ENCODE data around the gene TNS4. TPM values are rescaled to one million over a fixed set of nuclear protein-coding genes. Genes with fewer than 3 reads are reported as not detected.

The TNS4 gene
- total RNA-seq, 3 donors from 2014 or later: 3.0 to 13.1 (median 3.3) TPM

DNA sequence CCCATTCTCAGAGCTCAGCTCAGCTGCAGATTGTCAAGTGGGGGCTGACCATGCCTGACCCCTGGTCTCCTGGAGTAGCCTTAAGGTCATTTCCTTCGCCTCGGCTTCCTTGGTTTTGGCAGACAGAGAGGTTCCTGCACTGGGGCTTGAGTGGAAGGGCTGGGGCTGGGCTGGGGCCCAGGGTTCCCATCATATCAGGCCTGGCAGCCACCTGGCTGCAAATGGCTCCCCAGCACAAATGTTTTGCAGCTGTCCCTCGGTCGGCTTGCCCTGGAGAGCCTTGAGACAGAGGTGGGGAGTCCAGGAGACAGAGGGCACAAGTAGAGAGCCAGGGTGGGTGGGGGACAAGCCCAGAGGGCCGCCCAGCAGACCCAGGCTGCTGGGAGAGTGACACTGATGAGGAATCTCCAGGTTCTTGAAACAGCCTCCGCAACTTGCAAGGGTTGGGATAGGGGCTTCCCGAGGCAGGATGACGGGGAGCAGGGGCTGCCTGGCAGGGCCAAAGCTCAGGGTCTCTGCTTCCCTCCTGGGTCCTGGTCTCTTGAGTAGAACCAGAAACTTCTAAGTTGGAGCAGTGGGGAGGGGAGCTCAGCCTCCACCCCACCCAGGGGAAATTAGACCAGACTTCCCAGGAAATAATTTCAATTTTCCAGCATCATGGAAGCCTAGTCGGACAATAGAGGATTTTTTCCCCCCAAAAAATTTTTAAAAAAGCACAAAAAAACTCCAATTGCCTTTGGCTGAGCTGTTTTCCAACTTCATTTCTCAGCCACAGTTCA lies 38.9 kb downstream of the TNS4 start:
- no peak overlapping the region for H3K4me3 ChIP-seq
- DNase-seq (no peak), ATAC-seq (peak; percentile 12)
- no peaks in the 10 kb centered on the region for H3K4me1 ChIP-seq (ENCODE audit: low read depth)
- no peaks in the 10 kb centered on the region for H3K9me3 ChIP-seq
- TF ChIP-seq, protein P1, sequence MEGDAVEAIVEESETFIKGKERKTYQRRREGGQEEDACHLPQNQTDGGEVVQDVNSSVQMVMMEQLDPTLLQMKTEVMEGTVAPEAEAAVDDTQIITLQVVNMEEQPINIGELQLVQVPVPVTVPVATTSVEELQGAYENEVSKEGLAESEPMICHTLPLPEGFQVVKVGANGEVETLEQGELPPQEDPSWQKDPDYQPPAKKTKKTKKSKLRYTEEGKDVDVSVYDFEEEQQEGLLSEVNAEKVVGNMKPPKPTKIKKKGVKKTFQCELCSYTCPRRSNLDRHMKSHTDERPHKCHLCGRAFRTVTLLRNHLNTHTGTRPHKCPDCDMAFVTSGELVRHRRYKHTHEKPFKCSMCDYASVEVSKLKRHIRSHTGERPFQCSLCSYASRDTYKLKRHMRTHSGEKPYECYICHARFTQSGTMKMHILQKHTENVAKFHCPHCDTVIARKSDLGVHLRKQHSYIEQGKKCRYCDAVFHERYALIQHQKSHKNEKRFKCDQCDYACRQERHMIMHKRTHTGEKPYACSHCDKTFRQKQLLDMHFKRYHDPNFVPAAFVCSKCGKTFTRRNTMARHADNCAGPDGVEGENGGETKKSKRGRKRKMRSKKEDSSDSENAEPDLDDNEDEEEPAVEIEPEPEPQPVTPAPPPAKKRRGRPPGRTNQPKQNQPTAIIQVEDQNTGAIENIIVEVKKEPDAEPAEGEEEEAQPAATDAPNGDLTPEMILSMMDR (IDR thresholded peaks at IDR 0.05): no peak
- intact Hi-C loops (cut with DNase I, micrococcal nuclease): no loop called here
- H3K36me3 ChIP-seq (ENCODE audit: low read depth): no peaks in the 10 kb centered on the region

DNA sequence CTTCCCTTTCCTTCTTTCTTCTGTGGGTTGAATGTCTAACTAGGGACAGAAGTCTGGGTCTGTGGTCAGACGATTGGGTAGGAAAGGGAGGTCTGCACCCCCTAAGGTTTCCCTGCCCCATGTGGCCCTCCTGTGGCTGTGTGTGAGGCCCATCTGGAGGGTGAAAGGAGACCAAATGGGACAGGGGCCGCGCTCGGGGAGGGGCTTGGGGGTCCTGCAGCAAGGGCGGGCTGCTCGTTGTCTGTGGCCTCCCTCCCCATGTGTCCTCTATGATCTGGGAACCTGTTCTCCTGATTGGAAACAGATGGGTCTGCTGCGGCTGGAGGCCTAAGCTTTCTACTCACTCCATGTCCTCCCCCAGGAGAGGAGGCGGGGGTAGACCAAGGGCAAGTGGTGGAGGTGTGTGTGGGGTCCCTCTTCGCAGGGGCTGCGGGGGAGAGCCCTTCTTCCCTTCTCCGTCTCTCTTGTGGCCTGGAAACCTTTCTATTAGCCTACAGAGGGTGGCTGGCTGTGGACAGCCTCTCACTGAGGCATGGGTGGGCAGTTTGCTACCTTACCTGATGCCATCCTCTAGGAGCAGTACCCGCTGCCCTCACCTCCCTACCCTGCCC lies 39.6 kb downstream of the TNS4 start:
- TF ChIP-seq, protein P1 (IDR thresholded peaks at IDR 0.05): no peak
- ATAC-seq (peak; percentile 6), DNase-seq (no peak)
- intact Hi-C loops (cut with DNase I, micrococcal nuclease): no loop called here
- Histone ChIP-seq H3K36me3 (ENCODE audit: low read depth) (no peaks in the 10 kb centered on the region), H3K4me1 (ENCODE audit: low read depth) (no peaks in the 10 kb centered on the region), H3K4me3 (no peak overlapping the region), H3K9me3 (no peaks in the 10 kb centered on the region)

DNA sequence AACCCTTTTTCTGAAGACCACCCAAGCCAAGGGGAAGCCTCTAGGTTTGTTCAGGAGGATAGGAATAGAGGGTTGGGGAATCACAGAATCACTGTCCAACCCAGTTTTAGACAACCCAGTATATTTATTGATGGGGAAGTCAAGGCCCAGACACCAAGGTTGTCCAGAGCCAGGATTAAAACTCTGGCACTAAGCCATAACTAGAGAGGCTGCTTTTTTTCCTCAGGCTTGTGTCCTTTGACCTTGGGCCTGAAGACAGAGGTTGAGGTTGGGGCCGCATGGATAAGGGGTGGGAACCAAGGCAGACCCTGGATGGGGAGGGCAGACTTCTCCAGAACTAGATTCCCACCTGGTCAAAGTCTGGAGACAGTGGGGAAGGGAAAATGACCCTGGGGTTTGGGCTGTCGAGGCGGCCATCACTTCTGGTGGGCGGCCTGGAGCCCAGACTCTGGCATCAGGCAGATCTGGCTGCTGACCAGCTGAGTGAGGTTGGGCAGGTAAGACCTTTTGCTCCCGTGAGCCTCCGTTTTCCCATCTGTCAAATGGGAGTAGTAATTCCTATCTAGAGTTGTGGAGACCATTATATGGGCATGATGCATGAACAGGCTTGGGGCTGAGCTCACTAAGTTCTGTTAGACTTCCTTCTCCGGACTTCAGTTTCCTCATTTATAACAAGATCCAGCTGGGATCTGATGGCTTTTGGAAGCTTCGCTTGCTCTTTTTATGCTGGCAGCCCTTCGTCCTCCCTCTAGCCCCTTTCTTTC lies 40.3 kb downstream of the TNS4 start:
- ATAC-seq (no peak), DNase-seq (no peak)
- Histone ChIP-seq H3K4me1 (ENCODE audit: low read depth) (no peaks in the 10 kb centered on the region), H3K36me3 (ENCODE audit: low read depth) (no peaks in the 10 kb centered on the region), H3K4me3 (no peak overlapping the region), H3K9me3 (no peaks in the 10 kb centered on the region)
- intact Hi-C loops (cut with DNase I, micrococcal nuclease): no loop called here
- TF ChIP-seq, protein P1 (IDR thresholded peaks at IDR 0.05): no peak

DNA sequence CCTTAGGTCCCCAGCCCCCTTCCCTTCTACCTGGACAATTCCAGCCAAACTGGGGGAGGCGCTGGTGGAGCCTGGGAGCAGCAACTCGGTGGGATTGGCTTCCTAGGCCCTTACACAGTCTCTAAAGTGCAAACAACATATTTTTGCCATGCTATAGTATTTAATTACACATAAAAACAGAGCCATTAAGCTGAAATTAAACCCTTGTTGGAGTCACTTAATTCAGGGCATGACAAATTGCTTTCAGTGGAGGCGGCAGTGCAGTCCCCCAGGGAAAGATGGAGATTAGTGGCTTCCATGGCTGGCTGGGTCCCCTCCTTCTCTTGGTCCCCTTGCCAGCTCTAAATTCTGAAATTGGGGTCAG lies 40.8 kb downstream of the TNS4 start:
- no peak for ATAC-seq
- Histone ChIP-seq H3K4me3 (no peak overlapping the region), H3K4me1 (ENCODE audit: low read depth) (no peaks in the 10 kb centered on the region)

More for the DNA sequence above, 40.8 kb downstream of the TNS4 start:
- TF ChIP-seq, protein P1 (IDR thresholded peaks at IDR 0.05): no peak
- Histone ChIP-seq H3K9me3 (no peaks in the 10 kb centered on the region), H3K36me3 (ENCODE audit: low read depth) (no peaks in the 10 kb centered on the region)
- DNase-seq: no peak
- intact Hi-C loops (cut with DNase I, micrococcal nuclease): no loop called here
